Ovary (tissue), 3 donors: ENCODE measurements around the gene SIGLEC1.

ENCODE experiments used
- EP300 ChIP-seq: sonication (generic); formaldehyde crosslinking; IDR thresholded peaks from one replicate; pipeline ENCODE4 v1.6.1; 2017; ENCODE audit warnings: antibody characterized with exemption
- POLR2A ChIP-seq: fragments of 450-650 bp; IDR thresholded peaks from one replicate; pipeline ENCODE4 v1.6.1; 2017; ENCODE audit warnings: antibody characterized with exemption, mild to moderate bottlenecking, moderate library complexity
- TF ChIP-seq, protein P1 (sequence below), 3 donors: fragments of 450-650 bp in 2 of 3; fragments of 200-600 bp in 1 of 3; IDR thresholded peaks; one replicate each; pipeline versions ENCODE4 v1.5.1 to v1.8.0; 2016 to 2022; ENCODE audit warnings: antibody characterized with exemption in 3 of 3, mild to moderate bottlenecking in 1 of 3
- donor health status: DM: no; HTN: no; CAD: no.

DNA sequence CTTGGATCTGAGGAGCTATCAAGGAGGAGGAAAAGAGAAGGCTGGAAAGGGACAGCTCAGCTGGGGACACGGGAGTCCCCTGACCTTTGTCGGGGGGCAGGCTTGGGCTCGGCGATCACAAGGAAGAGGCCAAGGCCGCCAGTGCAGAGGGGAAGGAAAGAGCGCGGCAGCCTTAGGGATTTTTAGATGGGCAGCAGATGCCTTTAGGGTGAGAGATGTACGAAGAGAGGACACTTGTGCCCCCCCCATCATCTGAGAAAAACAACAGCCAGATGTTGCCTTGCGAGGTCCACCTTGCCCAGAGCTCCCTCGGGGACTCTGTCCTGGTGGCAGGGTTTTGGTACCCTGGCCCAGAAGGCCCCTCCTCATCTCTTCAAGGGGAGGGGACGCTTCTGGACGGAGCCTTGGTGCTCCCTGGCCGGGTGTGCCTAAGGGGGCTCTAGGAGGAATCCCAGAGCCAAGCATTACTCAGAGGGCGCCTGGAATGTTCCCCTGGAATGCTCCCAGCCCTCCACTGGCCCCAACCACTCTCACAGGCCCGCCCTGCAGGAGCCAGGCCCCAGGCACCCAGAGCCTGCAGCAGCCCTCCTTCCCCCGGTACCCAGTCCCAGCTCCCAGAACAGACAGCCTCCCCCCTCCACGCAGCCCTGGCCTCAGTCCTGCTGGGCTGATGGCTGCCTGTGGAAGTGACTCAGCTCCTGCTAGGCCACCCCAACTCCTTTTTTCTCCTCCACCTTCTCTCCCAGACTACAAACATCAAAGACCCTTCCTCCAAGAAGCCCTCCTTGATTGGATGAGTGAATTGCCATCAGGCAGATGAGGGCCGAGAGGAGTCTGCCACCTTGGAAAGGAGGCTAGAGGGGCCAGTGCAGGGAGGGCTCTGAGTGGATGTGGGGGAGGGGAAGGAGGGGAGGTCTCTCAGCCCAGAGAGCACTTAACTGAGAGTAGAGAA, 32.4 kb downstream of the SIGLEC1 start:
- TF ChIP-seq POLR2A (no peak), EP300 (no peak)
- TF ChIP-seq, protein P1, sequence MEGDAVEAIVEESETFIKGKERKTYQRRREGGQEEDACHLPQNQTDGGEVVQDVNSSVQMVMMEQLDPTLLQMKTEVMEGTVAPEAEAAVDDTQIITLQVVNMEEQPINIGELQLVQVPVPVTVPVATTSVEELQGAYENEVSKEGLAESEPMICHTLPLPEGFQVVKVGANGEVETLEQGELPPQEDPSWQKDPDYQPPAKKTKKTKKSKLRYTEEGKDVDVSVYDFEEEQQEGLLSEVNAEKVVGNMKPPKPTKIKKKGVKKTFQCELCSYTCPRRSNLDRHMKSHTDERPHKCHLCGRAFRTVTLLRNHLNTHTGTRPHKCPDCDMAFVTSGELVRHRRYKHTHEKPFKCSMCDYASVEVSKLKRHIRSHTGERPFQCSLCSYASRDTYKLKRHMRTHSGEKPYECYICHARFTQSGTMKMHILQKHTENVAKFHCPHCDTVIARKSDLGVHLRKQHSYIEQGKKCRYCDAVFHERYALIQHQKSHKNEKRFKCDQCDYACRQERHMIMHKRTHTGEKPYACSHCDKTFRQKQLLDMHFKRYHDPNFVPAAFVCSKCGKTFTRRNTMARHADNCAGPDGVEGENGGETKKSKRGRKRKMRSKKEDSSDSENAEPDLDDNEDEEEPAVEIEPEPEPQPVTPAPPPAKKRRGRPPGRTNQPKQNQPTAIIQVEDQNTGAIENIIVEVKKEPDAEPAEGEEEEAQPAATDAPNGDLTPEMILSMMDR (IDR thresholded peaks at IDR 0.05): no peak
